Esophagus muscularis mucosa (tissue), 4 donors: ENCODE results near the gene GAP43. TPM values are rescaled to one million over a fixed set of nuclear protein-coding genes. Genes with fewer than 3 reads are reported as not detected.

Source experiments
- DNase-seq: peaks from one replicate; pipeline ENCODE4 v3.0.0-alpha.2; 2017; ENCODE audit errors: extremely low spot score
- H3K27ac ChIP-seq, 4 donors: fragments of 200-600 bp; sonication (generic); replicated peaks in 1 of 4; 1 replicate in 3 of 4; 2 replicates in 1 of 4; pipeline ENCODE4 v1.5.1; 2016 to 2019; ENCODE audit warnings: mild to moderate bottlenecking in 1 of 4
- H3K27me3 ChIP-seq, 4 donors: fragments of 200-600 bp; sonication (generic); one replicate each; pipeline versions ENCODE4 v1.5.1 to v1.6.0; 2016 to 2019
- H3K36me3 ChIP-seq, 4 donors: fragments of 200-600 bp; sonication (generic); one replicate each; pipeline ENCODE4 v1.5.1; 2016 to 2019
- H3K4me1 ChIP-seq, 4 donors: fragments of 200-600 bp; sonication (generic); one replicate each; pipeline ENCODE4 v1.5.1; 2016 to 2019
- H3K4me3 ChIP-seq, 4 donors: fragments of 200-600 bp; sonication (generic); 1 replicate in 2 of 4; 2 replicates in 2 of 4; pipeline ENCODE4 v1.5.1; 2016 to 2019; ENCODE audit warnings: mild to moderate bottlenecking in 4 of 4, moderate library complexity in 1 of 4
- H3K9me3 ChIP-seq, 4 donors: fragments of 200-600 bp; sonication (generic); 1 replicate in 3 of 4; 2 replicates in 1 of 4; pipeline ENCODE4 v1.5.1; 2016 to 2019
- CTCF ChIP-seq, 3 experiments: fragments of 200-600 bp in 2 of 3; fragments of 450-650 bp in 1 of 3; sonication (generic) in 2 of 3; IDR thresholded peaks; one replicate each; pipeline ENCODE4 v1.5.1; 2017 to 2019; ENCODE audit warnings: antibody characterized with exemption in 3 of 3, mild to moderate bottlenecking in 2 of 3, moderate library complexity in 1 of 3
- EP300 ChIP-seq: sonication (generic); formaldehyde crosslinking; IDR thresholded peaks from one replicate; pipeline ENCODE4 v1.6.1; 2017; ENCODE audit warnings: antibody characterized with exemption
- POLR2A ChIP-seq: fragments of 450-650 bp; IDR thresholded peaks from one replicate; pipeline ENCODE4 v1.6.1; 2017; ENCODE audit warnings: antibody characterized with exemption, moderate library complexity, mild to moderate bottlenecking, low read depth
- POLR2AphosphoS5 ChIP-seq, 2 donors: sonication (generic); formaldehyde crosslinking; IDR thresholded peaks; one replicate each; pipeline ENCODE4 v1.6.1; 2017; ENCODE audit warnings: antibody characterized with exemption in 2 of 2
- WGBS: methylation state at CpG from one replicate; pipeline ENCODE4 v1.1.5; 2018; 5-methylcytosine and 5-hydroxymethylcytosine counted together
- intact Hi-C: fragments of 100-400 bp; cut with DNase I; formaldehyde crosslinking; loops from one replicate; pipeline ENCODE4 v1.15.1; 2023
- total RNA-seq, 4 donors: library from RNA; depleted of rRNA; stranded (reverse); fragments of >200 nt; gene quantifications; one replicate each; pipeline versions ENCODE4 v1.1.0 to v1.2.1, GENCODE V29; 2016

Gene GAP43
- total RNA-seq, 4 donors from 2014 or later = 0.42 to 7.0 (median 3.1) TPM

- Histone ChIP-seq H3K9me3 (no peaks in the 10 kb centered on the region), H3K36me3 (no peaks in the 10 kb centered on the region), H3K27me3 (no peaks in the 10 kb centered on the region), H3K4me1 (no peaks in the 10 kb centered on the region), H3K4me3 (no peak overlapping the region), H3K27ac (no peak overlapping the region)
- DNase-seq = no peak
- WGBS = 81% methylated on average over 9 of the region's 9 CpGs
- intact Hi-C loops = loop anchor here (2.0 to 10.0 kb wide), 3 partner anchors 37 to 477 kb away; no protein-coding TSS in a partner anchor
- TF ChIP-seq POLR2AphosphoS5 (IDR thresholded peaks at IDR 0.05) = no peak
- TF ChIP-seq CTCF (IDR thresholded peaks at IDR 0.05) = no peak
- no peak for TF ChIP-seq EP300
- no peak for TF ChIP-seq POLR2A
Observed at GRCh38 chr3:115693868-115694267, 70.6 kb downstream of the GAP43 start.

GRCh38 chr3:115695090-115695489 lies 71.8 kb downstream of the GAP43 start:
- Histone ChIP-seq H3K36me3 (no peaks in the 10 kb centered on the region), H3K9me3 (no peaks in the 10 kb centered on the region), H3K27ac (no peak overlapping the region), H3K4me3 (no peak overlapping the region), H3K27me3 (no peaks in the 10 kb centered on the region), H3K4me1 (peaks cover 0 to 11% (median 9%) of the 10 kb centered on the region in 4 donors)
- TF ChIP-seq CTCF (IDR thresholded peaks at IDR 0.05) = no peak
- no peak for TF ChIP-seq POLR2A
- TF ChIP-seq POLR2AphosphoS5 (IDR thresholded peaks at IDR 0.05) = no peak
- TF ChIP-seq EP300 = no peak
- intact Hi-C loops = loop anchor here (10.0 kb wide), 1 partner anchor 120 kb away; no protein-coding TSS in a partner anchor
- no peak for DNase-seq

GRCh38 chr3:115697263-115698053 lies 74.1 kb downstream of the GAP43 start:
- H3K4me1 ChIP-seq = peaks cover 0 to 12% (median 12%) of the 10 kb centered on the region in 4 donors
- 93% methylated on average over 7 of the region's 7 CpGs for WGBS
- TF ChIP-seq POLR2AphosphoS5 (IDR thresholded peaks at IDR 0.05) (no peak), POLR2A (no peak), EP300 (no peak), CTCF (IDR thresholded peaks at IDR 0.05) (no peak)
- no peak for DNase-seq
- H3K9me3 ChIP-seq = no peaks in the 10 kb centered on the region
- no peaks in the 10 kb centered on the region for H3K27me3 ChIP-seq
- H3K36me3 ChIP-seq = no peaks in the 10 kb centered on the region
- intact Hi-C loops = loop anchor here (10.0 kb wide), 1 partner anchor 117 kb away; no protein-coding TSS in a partner anchor
- no peak overlapping the region for H3K27ac ChIP-seq
- no peak overlapping the region for H3K4me3 ChIP-seq

- 72% methylated on average over 8 of the region's 8 CpGs for WGBS
- Histone ChIP-seq H3K27ac (no peak overlapping the region), H3K4me3 (no peak overlapping the region), H3K4me1 (peaks cover 0 to 12% (median 12%) of the 10 kb centered on the region in 4 donors), H3K27me3 (no peaks in the 10 kb centered on the region), H3K9me3 (no peaks in the 10 kb centered on the region), H3K36me3 (no peaks in the 10 kb centered on the region)
- DNase-seq = no peak
- intact Hi-C loops = loop anchor here (10.0 kb wide), 1 partner anchor 116 kb away; no protein-coding TSS in a partner anchor
- TF ChIP-seq POLR2A = no peak
- TF ChIP-seq EP300 = no peak
- no peak for TF ChIP-seq CTCF (IDR thresholded peaks at IDR 0.05)
- no peak for TF ChIP-seq POLR2AphosphoS5 (IDR thresholded peaks at IDR 0.05)
Observed at GRCh38 chr3:115698851-115699591, 75.7 kb downstream of the GAP43 start.
